Measurements from ENCODE around the gene TMEM42. TPM values are rescaled to one million over a fixed set of nuclear protein-coding genes. Genes with fewer than 3 reads are reported as not detected.

Gene TMEM42
- total and polyA plus RNA-seq, 9 of the 15 experiments (the other 6 are each of a cell fraction or from before 2014, with no cell fraction given), result 0.53 to 1.6 (median 0.98) TPM

DNA sequence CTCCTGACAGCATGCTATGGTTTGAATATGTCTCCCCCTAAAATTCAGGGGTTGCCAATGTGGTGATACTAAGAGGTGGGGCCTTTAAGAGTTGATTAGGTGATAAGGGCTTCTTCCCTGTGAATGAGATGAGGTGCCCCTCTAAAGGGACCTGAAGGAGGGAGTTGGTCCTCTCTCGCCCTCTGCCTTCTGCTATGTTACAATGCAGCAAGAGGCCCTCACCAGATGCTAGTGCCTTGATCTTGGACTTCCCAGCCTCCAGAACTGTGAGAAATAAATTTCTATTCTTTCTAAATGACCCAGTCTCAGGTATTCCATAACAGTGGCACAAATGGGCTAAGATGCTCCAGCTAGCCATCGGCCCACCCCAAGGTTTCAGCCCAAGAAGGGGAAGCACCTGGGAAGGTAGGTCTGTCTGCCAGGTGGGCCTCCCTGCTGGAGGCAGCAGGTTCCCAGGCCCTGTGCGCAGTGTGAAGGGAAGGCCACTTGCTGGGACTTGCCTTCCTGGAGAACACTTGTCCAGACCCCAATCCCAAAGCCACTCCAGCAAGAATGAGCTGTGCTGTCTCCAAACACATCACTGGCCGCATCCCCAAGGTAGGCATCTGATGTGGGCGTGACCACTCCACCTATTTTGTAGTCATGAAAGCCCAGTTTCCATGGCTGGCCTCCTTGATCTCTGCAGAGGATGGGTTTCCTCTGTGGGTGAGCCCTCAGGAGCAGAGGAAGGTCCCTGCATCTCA is 21.7 kb downstream of the TMEM42 start (continued):
- TF ChIP-seq, protein P1, sequence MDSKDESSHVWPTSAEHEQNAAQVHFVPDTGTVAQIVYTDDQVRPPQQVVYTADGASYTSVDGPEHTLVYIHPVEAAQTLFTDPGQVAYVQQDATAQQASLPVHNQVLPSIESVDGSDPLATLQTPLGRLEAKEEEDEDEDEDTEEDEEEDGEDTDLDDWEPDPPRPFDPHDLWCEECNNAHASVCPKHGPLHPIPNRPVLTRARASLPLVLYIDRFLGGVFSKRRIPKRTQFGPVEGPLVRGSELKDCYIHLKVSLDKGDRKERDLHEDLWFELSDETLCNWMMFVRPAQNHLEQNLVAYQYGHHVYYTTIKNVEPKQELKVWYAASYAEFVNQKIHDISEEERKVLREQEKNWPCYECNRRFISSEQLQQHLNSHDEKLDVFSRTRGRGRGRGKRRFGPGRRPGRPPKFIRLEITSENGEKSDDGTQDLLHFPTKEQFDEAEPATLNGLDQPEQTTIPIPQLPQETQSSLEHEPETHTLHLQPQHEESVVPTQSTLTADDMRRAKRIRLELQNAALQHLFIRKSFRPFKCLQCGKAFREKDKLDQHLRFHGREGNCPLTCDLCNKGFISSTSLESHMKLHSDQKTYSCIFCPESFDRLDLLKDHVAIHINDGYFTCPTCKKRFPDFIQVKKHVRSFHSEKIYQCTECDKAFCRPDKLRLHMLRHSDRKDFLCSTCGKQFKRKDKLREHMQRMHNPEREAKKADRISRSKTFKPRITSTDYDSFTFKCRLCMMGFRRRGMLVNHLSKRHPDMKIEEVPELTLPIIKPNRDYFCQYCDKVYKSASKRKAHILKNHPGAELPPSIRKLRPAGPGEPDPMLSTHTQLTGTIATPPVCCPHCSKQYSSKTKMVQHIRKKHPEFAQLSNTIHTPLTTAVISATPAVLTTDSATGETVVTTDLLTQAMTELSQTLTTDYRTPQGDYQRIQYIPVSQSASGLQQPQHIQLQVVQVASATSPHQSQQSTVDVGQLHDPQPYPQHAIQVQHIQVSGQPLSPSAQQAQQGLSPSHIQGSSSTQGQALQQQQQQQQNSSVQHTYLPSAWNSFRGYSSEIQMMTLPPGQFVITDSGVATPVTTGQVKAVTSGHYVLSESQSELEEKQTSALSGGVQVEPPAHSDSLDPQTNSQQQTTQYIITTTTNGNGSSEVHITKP (IDR thresholded peaks at IDR 0.05; ENCODE audit: partially characterized antibody), result no peak

DNA sequence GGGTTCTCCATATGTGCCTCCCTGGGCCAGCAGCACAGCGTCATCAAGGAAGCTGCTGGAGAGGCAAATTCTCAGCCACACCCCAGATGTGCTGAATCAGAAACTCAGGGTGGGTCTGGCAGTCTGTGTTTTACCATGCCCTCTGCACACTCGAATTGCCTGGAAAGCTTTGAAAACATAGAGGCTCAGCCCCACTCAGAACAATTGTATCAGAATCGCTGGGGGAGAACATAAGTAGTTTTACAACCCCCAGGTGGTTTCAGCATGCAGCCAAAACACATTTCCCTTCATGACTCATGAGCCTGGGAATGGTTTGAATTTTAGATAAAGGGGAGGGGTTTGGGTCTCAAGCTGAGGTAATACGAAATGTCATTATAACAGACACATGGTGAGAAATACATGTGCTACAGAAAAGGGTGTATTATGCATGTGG is 22.3 kb downstream of the TMEM42 start:
- H3K27me3 ChIP-seq (ENCODE audit: control insufficient read depth in 2 of 2, insufficient read depth in 2 of 2, low read length in 2 of 2), result peaks cover 26 to 45% of the 10 kb centered on the region in 2 experiments
- no peak overlapping the region for H2AFZ ChIP-seq (ENCODE audit: low read depth, low read length)
- CTCF ChIA-PET (ENCODE audit: low intra/inter-chr PET ratio), result no interaction called here
- POLR2A ChIA-PET, result interaction anchor here (0.6 to 1.1 kb wide), 3 partner anchors 13 to 123 kb away, joined by 3 to 4 read pairs (median 4); partner anchors contain the start of genes KIAA1143 and KIF15
- H3K9me3 ChIP-seq (replicated peaks; ENCODE audit: control insufficient read depth, insufficient read depth, low read depth, low read length), result no peaks in the 10 kb centered on the region
- peaks cover 5% of the 10 kb centered on the region; the same call in 1 of the 2 replicates for H4K20me1 ChIP-seq (replicated peaks; ENCODE audit: control insufficient read depth, insufficient read depth, low read length)
- ATAC-seq (no peak), FAIRE-seq (no peak), DNase-seq (ENCODE audit: extremely low read depth in 1 of 4, low spot score in 3 of 4) (no peak)
- no peak overlapping the region for H3K27ac ChIP-seq (ENCODE audit: extremely low read depth, low read depth, low read length)
- no peak overlapping the region for H3K9ac ChIP-seq (ENCODE audit: insufficient read depth in 1 of 2, low read depth in 2 of 2, low read length in 2 of 2)
- no TSS peak for BruUV-seq (replicated peaks)
- H3K4me3 ChIP-seq, result no peak overlapping the region
- no peaks in the 10 kb centered on the region for H3K79me2 ChIP-seq (ENCODE audit: control insufficient read depth, insufficient read depth, low read length)
- H3K9me1 ChIP-seq (ENCODE audit: control insufficient read depth, insufficient read depth, low read length), result no peaks in the 10 kb centered on the region
- no peaks in the 10 kb centered on the region for H3K4me1 ChIP-seq (replicated peaks in 1 of 2; ENCODE audit: control insufficient read depth in 2 of 2, insufficient read depth in 2 of 2, low read length in 2 of 2)
- no peaks in the 10 kb centered on the region for H3K36me3 ChIP-seq (ENCODE audit: control insufficient read depth, insufficient read depth, low read length)
- no peak overlapping the region for H3K4me2 ChIP-seq (ENCODE audit: insufficient read depth, low read length)
- in situ Hi-C loops (cut with MboI), result no loop called here
- intact Hi-C loops (cut with micrococcal nuclease), result no loop called here
- TF ChIP-seq, protein P2, sequence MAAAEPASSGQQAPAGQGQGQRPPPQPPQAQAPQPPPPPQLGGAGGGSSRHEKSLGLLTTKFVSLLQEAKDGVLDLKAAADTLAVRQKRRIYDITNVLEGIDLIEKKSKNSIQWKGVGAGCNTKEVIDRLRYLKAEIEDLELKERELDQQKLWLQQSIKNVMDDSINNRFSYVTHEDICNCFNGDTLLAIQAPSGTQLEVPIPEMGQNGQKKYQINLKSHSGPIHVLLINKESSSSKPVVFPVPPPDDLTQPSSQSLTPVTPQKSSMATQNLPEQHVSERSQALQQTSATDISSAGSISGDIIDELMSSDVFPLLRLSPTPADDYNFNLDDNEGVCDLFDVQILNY (CRISPR knock-in tag; IDR thresholded peaks at IDR 0.05), result no peak
- TF ChIP-seq, protein P3, sequence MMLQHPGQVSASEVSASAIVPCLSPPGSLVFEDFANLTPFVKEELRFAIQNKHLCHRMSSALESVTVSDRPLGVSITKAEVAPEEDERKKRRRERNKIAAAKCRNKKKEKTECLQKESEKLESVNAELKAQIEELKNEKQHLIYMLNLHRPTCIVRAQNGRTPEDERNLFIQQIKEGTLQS (IDR thresholded peaks at IDR 0.05), result peak; percentile 21; the same call in 1 of the 2 replicates
- TF ChIP-seq, protein P3 (CRISPR knock-in tag; conservative IDR thresholded peaks at IDR 0.05), result no peak
- WGBS (ENCODE audit: insufficient coverage, low coverage, missing lambda C conversion rate), result 2% methylated on average over 4 of the region's 4 CpGs
